ENCODE measurements around the gene MAPK8.

DNA sequence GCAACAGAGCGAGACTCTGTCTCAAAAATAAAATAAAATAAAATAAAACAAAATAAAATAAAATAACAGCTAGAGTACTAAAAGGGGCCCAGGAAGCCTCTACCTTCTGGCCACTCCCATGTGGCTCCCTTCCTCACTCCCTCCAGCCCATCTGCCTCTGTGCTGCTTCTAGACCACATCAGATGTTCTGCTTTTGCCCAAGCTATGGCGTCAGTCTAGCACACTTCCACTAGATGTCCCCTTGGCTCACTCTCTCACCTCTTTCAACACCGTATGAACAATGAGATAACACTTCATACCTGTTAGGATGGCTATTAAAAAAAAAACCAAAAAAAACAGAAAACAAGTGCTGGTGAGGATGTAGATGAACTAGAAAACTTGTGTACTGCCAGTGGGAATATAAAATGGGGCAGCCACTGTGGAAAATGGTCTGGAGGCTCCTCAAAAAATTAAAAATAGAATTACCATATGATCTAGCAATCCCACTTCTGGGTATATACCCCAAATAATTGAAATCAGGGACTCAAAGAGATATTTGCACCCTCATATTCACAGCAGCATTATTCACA, 166.1 kb downstream of the MAPK8 start:
- TF ChIP-seq, protein P1, sequence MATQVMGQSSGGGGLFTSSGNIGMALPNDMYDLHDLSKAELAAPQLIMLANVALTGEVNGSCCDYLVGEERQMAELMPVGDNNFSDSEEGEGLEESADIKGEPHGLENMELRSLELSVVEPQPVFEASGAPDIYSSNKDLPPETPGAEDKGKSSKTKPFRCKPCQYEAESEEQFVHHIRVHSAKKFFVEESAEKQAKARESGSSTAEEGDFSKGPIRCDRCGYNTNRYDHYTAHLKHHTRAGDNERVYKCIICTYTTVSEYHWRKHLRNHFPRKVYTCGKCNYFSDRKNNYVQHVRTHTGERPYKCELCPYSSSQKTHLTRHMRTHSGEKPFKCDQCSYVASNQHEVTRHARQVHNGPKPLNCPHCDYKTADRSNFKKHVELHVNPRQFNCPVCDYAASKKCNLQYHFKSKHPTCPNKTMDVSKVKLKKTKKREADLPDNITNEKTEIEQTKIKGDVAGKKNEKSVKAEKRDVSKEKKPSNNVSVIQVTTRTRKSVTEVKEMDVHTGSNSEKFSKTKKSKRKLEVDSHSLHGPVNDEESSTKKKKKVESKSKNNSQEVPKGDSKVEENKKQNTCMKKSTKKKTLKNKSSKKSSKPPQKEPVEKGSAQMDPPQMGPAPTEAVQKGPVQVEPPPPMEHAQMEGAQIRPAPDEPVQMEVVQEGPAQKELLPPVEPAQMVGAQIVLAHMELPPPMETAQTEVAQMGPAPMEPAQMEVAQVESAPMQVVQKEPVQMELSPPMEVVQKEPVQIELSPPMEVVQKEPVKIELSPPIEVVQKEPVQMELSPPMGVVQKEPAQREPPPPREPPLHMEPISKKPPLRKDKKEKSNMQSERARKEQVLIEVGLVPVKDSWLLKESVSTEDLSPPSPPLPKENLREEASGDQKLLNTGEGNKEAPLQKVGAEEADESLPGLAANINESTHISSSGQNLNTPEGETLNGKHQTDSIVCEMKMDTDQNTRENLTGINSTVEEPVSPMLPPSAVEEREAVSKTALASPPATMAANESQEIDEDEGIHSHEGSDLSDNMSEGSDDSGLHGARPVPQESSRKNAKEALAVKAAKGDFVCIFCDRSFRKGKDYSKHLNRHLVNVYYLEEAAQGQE (tag by site-specific recombination; IDR thresholded peaks at IDR 0.05): no peak
- TF ChIP-seq, protein P2, sequence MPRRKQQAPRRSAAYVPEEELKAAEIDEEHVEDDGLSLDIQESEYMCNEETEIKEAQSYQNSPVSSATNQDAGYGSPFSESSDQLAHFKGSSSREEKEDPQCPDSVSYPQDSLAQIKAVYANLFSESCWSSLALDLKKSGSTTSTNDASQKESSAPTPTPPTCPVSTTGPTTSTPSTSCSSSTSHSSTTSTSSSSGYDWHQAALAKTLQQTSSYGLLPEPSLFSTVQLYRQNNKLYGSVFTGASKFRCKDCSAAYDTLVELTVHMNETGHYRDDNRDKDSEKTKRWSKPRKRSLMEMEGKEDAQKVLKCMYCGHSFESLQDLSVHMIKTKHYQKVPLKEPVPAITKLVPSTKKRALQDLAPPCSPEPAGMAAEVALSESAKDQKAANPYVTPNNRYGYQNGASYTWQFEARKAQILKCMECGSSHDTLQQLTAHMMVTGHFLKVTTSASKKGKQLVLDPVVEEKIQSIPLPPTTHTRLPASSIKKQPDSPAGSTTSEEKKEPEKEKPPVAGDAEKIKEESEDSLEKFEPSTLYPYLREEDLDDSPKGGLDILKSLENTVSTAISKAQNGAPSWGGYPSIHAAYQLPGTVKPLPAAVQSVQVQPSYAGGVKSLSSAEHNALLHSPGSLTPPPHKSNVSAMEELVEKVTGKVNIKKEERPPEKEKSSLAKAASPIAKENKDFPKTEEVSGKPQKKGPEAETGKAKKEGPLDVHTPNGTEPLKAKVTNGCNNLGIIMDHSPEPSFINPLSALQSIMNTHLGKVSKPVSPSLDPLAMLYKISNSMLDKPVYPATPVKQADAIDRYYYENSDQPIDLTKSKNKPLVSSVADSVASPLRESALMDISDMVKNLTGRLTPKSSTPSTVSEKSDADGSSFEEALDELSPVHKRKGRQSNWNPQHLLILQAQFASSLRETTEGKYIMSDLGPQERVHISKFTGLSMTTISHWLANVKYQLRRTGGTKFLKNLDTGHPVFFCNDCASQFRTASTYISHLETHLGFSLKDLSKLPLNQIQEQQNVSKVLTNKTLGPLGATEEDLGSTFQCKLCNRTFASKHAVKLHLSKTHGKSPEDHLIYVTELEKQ (tag by site-specific recombination; IDR thresholded peaks at IDR 0.05; ENCODE audit: borderline replicate concordance): no peak
- TF ChIP-seq ZNF624 (tag by site-specific recombination; IDR thresholded peaks at IDR 0.05): no peak

Data from HEK293 (cell line).